A549 (cell line): ENCODE measurements around the gene RPS15.

Experiments used
- BHLHE40 ChIP-seq: IDR thresholded peaks from 2 replicates; pipeline ENCODE4 v1.6.1; 2012; ENCODE audit warnings: low read depth, low read length, inconsistent platforms
- GATA3 ChIP-seq: IDR thresholded peaks from 2 replicates; pipeline ENCODE4 v1.6.1; 2012; ENCODE audit warnings: borderline replicate concordance
- HDAC2 ChIP-seq: fragments of 200-600 bp; sonication (generic); IDR thresholded peaks from 2 replicates; pipeline ENCODE4 v1.6.1; 2016
- JUN ChIP-seq, 2 experiments: fragments of >200 bp; sonication (Bioruptor Twin); formaldehyde crosslinking; IDR thresholded peaks; 2 replicates in 1 of 2; 3 replicates in 1 of 2; pipeline ENCODE4 v1.6.1; 2016 to 2017
- TF ChIP-seq, protein P1 (sequence below): fragments of 450-650 bp; IDR thresholded peaks from 2 replicates; pipeline ENCODE4 v1.6.1; 2014; ENCODE audit warnings: antibody characterized with exemption
- TF ChIP-seq, protein P2 (sequence below): fragments of 250-450 bp; sonication (Bioruptor Pico); IDR thresholded peaks from 2 replicates; pipeline ENCODE4 v1.5.0; 2020; ENCODE audit warnings: low read depth, mild to moderate bottlenecking, moderate library complexity

DNA sequence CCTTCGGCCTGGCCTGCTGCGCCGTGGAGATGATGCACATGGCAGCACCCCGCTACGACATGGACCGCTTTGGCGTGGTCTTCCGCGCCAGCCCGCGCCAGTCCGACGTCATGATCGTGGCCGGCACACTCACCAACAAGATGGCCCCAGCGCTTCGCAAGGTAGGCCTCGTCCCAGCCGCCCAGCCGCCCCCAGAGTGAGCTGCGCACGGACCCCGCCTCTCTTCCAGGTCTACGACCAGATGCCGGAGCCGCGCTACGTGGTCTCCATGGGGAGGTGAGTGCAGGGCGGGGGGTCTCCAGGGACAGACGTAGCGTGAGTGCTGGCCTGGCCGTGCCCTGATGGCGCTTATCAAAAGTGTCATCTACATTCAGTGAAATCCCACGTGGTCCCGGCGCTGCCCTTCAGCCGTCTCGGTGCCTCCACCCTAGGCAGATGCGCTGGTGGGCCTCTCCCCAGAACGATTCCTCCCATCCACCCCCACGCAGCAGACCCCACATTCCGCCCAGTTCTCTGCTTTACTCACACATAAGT is 47.2 kb upstream of the RPS15 start:
- TF ChIP-seq, protein P1, sequence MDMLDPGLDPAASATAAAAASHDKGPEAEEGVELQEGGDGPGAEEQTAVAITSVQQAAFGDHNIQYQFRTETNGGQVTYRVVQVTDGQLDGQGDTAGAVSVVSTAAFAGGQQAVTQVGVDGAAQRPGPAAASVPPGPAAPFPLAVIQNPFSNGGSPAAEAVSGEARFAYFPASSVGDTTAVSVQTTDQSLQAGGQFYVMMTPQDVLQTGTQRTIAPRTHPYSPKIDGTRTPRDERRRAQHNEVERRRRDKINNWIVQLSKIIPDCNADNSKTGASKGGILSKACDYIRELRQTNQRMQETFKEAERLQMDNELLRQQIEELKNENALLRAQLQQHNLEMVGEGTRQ: no peak
- no peak for TF ChIP-seq HDAC2
- TF ChIP-seq BHLHE40: no peak
- TF ChIP-seq, protein P2, sequence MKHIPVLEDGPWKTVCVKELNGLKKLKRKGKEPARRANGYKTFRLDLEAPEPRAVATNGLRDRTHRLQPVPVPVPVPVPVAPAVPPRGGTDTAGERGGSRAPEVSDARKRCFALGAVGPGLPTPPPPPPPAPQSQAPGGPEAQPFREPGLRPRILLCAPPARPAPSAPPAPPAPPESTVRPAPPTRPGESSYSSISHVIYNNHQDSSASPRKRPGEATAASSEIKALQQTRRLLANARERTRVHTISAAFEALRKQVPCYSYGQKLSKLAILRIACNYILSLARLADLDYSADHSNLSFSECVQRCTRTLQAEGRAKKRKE (CRISPR knock-in tag): no peak
- no peak for TF ChIP-seq JUN (IDR thresholded peaks at IDR 0.05)
- TF ChIP-seq GATA3: no peak
